GM19240 (cell line): ENCODE results near the gene LGR6.
"Not testable (repeated sequence)": the region's sequence is repeated elsewhere in the genome, so short reads cannot be mapped to it uniquely, and the experiment has no call there.

Experiments
- DNase-seq: peaks from one replicate; pipeline ENCODE4 v3.0.0; 2011; ENCODE audit warnings: low spot score; ENCODE audit not compliant: insufficient read length

LGR6 gene

DNA sequence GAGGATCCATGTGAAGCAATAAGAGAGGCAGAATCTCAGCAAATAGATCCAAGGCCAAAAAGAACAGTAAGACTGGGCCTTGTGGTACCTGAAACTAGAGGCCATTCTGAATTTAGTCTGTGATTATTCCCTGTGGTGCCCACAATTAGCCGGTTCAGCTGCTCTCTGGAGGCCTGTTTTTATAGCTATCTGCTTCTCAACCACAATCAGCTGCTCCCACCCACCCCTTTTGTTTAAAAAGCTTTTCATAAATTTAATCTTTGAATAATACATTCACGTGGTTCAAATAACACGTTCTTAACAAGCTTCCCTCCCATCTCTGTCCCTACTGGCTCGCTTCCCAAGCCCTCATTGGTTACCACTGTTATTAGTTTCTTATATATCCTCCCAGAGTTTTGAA, 130.1 kb downstream of the LGR6 start:
- DNase-seq: no peak

DNA sequence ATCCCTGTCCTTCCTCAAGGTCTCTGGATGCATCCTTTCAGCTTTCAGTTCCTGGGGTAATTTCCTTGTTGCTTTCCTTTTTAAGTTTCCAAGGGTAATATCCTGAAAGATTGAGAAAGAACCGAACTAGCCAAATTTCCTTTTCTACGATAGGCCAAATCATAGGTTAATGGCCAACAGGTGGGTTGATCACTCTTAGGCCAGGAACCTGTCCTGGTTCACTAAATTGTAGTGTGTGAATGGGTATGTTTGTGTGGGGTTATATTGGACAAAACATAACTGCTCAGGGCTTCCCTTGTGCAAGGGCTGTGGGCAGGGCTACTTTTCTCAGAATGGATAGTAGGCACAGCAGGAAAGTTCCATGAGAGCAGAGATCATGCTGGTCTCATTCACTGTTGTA, 131.0 kb downstream of the LGR6 start:
- no peak for DNase-seq

DNA sequence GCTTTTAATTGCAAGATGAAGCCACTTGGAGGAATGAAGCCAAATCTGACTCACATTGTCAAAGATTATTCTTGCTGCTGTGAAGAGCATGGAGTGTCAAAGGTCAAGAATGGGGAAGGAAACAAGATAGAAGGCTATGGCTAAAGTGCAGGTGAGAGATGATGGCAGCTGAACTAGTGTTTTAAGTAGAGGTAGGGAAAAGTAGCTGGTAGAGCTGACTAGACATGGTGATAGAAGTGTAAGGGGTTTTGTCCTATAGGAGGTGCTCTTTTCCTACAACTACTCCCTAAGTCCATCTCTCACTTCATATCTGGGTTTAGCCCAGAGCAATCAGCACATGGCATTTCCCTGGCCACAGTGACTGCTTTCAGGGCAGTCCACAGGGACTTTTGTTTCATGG, 136.3 kb downstream of the LGR6 start:
- no peak for DNase-seq

DNA sequence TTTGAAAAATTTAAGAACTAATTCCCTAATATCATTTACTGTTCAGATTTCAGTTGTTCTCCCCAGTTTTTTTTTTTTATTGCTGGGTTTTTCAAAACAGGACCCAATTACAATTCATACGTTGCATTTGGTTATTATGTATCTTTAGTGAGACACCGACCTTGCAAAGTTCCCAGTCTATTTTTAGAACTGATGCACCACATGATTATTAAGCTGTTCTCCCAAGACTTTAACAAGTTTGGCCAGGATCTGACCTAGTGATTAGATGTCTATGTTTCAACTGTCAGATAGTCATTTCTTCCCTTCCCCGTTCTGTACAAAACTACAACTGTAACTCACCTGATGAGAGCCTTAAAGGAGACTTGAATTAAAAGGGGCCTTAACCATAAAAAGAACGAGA, 140.3 kb downstream of the LGR6 start:
- no peak for DNase-seq

DNA sequence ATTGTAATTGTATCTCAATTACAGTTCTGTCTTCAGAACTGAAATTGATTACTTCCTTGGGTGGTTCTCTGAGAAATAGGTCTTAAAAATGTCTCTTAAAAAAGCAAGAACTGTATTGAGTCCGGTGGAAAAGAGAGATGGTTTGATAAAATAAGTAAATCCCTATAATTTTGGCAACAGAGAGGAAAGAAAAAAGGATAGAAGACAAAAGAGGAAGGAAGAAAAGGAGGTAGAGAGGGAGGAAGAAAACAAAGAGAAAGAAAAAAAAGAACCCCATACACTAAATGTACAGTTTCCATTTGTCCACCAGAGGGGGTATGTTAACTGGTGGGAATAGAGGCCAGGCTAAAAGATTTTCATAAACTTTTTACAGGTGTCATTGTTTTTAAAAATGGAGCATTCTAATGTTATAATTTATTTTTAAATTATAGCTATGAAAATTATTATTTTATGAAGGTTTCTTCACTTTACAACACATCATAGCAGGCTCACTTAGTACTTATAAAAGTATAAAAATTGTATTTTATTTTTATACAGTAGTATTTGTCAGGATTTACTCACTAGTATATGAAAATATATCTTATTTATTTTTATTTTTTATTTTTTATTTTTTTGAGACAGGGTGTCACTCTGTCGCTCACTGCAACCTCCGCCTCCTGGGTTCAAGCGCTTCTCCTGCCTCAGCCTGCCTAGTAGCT, 150.2 kb downstream of the LGR6 start:
- no peak for DNase-seq

DNA sequence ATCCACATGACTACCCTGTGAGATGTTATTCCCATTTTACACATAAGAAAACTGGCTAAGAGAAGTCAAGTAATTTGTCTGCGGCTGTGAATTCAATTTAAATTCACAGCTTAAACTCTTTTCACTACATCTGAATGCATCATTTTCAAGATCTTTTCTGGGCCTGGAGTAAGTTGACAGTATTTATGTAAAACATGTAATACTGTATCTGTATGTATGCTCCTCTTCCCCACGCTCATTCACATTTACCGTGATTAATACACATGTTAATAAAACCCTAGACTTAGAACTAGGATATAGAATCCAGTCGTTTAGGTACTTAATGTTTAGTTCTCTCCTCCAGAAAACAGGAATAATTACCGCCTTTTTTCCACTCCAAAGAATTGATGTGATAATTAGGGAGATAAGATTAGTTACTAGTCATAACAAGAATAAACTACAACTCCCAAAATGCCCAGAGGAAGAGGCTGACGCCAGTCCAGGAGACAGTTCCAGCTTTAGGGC, 154.5 kb downstream of the LGR6 start:
- DNase-seq: no peak

DNA sequence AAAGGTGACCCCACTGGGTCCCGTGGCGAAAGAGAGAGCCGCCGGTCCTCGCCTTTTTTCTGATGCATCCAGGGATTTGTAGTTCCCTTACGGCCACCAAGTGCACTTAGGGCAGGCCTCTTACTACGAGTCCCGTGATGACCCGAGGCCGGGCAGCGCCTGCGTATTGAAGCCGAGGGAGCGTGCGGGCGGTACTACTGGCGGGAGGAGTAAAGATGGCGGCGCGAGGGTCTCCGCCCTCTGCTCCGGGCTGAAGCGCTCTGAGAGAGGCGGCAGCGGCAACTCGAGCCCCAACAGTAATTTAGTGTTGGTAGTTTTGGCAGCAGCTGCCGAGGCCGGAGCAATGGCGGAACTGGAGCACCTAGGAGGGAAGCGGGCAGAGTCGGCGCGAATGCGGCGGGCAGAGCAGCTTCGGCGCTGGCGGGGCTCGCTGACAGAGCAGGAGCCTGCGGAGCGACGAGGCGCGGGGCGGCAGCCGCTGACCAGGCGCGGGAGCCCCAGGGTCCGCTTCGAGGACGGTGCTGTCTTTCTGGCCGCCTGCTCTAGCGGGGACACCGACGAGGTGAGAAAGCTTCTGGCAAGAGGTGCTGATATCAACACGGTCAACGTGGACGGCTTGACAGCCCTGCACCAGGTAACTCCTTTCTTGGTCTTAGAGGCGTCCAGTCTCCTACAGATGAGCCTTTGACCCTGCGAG, 155.1 kb downstream of the LGR6 start, which contains the start of gene PPP1R12B:
TSS of gene PPP1R12B (plus strand) at position 191 of the 697 bp plus-strand sequence. CDS start at position 344, 153 bp downstream.
- peak; percentile 35 for DNase-seq

DNA sequence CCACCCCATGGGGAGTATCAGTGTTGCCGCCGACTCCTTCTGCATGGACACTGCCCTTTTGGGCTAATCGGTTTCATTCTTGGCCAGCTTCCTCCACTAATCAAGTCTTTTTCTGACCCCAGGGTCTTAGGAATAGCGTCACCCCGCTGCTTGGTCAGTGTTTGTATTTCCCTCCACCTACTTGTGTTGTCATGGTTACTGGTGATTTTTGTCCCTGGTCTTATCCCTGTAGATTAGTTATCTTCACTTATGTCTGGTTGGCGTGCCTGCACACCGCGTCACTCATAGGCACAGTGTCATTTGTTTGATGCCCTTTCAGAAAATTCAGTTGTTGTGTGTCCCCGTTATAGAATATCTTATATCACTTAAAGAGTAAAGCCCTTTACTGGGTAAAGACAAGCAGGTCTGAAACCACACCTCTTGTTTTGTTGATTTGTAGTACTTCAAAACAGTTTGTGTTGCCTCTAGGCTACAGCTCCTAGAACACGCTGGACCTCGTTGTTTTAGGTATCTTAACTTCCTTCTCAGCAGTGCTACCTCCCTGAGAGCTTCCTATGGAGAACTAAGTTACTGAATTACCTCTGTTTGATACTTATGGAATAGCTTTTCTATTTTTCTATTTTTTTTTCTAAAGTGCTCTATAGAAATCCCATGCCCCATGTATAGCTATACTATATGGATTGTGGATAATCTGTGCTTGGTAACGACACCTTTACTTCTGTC, 155.8 kb downstream of the LGR6 start:
- no peak for DNase-seq

DNA sequence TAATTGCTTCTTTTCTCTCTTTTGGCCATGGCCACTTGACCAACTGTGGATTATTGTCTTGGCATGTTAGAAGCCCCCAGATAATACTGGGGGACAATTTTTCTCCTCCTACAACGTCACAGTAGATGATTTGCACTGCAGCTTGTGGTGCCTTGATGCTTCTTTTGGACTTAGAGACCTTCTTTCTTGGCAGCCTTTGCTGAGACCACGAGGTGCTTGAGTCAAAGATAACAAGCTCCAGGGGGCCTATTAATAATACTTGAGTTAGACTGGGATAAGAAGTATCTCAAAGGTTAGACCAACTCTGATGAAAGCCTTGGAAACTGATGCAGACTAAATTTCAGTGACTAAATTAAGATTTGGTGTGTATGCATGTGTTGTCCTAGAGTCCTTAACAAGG, 158.1 kb downstream of the LGR6 start:
- no peak for DNase-seq

DNA sequence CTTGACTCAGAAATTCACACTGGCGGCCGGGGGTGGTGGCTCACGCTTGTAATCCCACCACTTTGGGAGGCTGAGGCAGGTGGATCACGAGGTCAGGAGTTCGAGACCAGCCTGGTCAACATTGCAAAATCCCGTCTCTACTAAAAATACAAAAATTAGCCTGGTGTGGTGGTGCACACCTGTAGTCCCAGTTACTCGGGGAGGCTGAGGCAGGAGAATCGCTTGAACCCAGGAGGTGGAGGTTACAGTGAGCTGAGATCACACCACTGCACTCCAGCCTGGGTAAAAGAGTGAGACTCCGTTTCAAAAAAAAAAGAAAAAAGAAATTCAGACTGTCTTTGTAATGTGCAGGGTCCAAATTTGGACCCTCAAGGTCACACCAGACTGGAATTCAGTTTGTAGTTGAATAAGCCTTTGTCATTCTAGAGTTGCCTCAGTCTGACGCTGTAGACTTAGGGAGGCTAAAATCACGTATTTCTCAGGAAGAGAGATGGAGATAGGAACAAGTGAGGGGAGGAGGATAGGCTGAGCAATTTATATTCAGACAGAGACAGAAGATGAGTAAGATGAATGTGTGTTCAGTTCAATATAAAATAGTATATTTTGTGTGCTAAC, 159.1 kb downstream of the LGR6 start:
- not testable (repeated sequence) for DNase-seq

DNA sequence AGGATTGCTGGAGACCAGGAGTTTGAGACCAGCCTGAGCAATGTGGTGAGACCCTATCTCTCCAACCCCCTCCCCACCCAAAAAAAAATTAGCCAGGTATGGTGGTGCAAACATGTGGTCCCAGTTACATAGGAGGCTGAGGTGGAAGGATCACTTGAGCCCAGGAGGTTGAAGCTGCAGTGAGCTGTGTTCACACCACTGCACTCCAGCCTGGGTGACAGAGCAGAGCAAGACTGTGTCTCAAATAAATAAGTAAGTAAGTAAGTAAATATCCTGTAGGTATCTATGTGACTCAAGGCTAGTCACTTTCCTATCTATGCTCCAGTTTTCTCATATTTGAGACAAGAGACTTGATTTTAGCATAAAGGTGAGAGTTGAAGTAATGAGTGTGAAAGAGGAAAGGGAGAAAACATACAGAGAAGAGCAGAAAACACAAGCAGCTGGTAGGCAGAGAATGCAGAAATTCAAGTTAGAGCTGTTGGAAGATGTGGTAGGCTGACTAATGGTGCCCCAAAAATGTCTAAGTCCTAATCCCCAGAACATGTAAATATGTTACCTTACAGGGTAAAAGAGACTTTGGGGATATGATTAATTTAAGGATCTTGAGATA, 162.4 kb downstream of the LGR6 start:
- DNase-seq: no peak

DNA sequence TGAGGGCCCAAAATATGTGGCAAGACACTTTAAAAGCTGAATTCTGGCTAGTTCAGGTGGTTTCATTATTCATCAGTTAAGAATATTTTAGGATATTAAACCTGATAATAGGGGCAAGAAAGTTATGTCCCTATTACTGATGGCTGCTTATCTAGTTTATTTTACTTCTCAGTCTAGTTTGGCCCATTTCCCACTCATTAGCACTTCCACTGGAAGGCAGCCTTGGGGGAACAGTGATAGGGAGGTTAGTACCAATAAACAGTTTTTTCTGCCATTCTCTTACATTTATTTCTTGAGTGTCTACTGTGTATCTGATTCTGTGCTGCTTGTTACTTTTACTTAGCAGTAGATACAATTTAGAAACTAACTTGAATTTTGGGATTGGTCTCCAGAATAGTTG, 163.9 kb downstream of the LGR6 start:
- no peak for DNase-seq

DNA sequence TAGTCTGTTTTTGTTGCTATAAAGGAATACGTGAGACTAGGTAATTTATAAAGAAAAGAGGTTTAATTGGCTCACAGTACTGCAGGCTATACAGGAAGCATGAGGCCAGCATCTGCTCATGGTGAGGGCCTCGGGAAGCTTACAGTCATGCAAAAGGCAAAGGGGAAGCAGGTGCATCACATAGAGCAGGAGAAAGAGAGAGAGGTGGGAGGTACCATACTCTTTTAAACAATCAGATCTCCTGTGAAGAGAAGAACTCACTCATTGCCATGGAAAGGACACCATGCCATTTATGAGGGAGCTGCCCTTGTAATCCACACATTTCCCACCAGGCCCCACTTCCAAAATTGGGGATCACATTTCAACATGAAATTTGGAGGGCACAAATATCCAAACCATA, 167.6 kb downstream of the LGR6 start:
- DNase-seq: no peak

DNA sequence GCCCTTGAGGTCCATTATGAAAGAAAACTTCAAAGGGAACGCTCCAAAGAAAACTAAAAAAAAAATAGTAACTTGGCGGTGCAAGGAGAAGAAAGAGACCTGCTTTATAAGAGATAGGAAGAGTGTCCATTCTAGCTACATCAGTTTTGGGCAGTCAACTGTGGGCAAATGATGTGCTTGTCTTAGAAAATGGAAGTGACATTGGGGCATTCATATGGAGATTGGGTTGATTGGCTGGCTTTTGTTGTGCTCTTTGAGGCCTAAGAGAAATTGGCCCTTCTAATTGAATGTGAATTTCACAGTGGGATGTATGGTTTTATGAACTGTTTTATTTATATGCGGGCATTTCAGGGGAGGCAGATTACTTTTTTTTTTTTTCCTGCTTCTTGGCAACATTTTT, 168.1 kb downstream of the LGR6 start:
- DNase-seq: no peak

DNA sequence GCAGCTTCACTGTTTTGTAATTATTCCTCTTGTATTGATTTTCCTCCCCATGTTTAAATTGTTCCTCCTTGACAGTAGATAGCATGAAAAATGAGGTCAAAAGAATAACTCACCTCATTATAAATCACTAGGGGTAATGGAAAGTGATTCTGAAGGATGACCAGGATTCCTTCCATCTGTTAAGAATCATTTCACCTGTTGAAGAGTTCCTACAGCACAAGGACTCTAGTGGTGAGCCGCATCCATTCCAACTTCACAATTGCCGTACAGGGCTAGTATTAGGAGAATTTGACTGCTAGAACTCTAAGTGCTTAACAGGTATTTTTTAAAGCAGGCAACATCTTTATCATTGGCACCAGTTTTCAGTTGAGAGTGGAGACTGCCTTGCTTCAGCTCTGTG, 168.6 kb downstream of the LGR6 start:
- DNase-seq: no peak

DNA sequence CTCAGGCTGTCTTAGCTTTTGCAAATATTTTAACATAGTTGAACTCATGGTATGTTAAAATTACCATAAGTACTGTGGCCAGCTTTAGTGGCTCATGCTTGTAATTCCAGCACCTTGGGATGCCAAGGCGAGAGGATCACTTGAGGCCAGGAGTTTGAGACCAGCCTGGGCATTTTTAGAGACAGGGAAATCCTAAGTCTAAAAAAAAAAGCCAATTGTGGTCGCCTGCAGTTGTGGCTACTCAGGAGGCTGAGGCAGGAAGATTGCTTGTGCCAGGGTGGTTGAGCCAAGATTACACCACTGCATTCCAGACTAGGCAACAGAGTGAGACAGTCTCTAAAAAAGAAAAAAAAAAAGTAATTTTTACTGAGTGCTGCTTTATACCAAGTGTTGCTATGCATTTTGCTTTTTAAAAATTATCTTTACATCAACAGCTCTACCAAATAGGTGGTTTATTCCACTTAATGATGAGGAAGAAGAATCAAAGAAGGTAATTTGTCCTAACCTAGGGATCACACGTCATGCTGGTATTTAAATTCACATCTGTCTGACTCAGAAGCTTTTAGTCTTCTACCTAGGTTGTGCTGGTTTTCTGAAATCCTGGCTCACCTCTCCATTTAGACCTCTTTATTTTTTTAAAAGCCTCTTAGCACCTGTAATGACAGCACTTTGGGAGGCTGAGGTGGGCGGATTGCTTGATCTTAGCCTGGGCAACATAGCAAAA, 171.7 kb downstream of the LGR6 start:
- DNase-seq: no peak

DNA sequence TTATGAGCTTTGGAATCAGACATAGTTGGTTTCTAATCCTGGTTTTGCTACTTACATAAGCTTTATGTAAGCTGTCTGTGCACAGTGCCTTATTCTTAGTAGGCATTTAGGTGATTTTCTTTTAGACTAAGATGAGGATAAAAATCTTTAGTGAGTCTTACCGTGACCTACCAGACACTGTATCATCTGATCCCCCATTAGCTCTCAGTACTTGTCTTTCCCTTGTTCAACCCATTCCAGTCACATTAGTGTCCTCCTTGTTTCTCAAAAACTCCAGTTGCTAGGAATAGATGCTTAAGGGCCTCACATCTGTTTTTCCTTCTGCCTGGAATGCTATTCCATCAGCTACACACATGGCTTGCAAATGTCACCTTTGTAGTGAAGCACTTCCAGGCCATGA, 173.7 kb downstream of the LGR6 start:
- no peak for DNase-seq
